ENCODE results near the gene SLC25A10. TPM values are rescaled to one million over a fixed set of nuclear protein-coding genes. Genes with fewer than 3 reads are reported as not detected.

SLC25A10 gene
- total and polyA plus RNA-seq, 10 of the 15 experiments (the other 5 are each of a cell fraction or from before 2014, with no cell fraction given), result 0.11 to 72.7 (median 22.3) TPM

DNA sequence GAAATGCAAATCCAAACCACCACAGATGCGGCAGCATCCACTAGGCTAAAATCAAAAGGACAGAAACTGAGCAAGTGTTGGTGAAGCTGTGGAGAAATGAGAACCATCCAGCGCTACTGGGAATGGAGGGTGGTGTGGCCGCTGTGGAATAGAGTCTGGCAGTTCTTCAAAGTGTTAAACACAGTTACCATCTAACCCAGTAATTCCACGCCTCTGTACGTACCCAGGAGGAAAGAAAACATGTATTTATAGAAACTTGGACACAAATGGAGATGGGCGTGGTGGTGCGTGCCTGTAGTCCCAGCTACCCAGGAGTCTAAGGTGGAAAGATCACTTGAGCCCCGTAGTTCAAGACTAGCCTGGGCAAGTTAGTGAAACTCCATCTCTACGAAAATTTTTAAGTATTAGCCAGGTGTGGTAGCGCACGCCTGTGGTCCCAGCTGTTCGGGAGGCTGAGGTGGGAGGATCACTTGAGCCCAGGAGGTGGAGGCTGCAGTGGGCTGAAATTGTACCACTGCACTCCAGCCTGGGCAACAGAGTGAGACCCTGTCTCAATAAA, 11.6 kb downstream of the SLC25A10 start:
- BruUV-seq (replicated peaks), result no TSS peak
- ChIA-PET SMC1A (ENCODE audit: uncharacterized antibody, unreplicated experiment) (no interaction called here), CTCF (interaction anchor here (1.2 to 1.4 kb wide), 2 partner anchors 12 to 13 kb away, joined by 3 read pairs; no protein-coding TSS in a partner anchor), POLR2A (interaction anchor here (0.6 kb wide), 1 partner anchor 232 kb away, joined by 4 read pairs; no protein-coding TSS in a partner anchor), RAD21 (ENCODE audit: unreplicated experiment) (no interaction called here)
- TF ChIP-seq, protein P1, sequence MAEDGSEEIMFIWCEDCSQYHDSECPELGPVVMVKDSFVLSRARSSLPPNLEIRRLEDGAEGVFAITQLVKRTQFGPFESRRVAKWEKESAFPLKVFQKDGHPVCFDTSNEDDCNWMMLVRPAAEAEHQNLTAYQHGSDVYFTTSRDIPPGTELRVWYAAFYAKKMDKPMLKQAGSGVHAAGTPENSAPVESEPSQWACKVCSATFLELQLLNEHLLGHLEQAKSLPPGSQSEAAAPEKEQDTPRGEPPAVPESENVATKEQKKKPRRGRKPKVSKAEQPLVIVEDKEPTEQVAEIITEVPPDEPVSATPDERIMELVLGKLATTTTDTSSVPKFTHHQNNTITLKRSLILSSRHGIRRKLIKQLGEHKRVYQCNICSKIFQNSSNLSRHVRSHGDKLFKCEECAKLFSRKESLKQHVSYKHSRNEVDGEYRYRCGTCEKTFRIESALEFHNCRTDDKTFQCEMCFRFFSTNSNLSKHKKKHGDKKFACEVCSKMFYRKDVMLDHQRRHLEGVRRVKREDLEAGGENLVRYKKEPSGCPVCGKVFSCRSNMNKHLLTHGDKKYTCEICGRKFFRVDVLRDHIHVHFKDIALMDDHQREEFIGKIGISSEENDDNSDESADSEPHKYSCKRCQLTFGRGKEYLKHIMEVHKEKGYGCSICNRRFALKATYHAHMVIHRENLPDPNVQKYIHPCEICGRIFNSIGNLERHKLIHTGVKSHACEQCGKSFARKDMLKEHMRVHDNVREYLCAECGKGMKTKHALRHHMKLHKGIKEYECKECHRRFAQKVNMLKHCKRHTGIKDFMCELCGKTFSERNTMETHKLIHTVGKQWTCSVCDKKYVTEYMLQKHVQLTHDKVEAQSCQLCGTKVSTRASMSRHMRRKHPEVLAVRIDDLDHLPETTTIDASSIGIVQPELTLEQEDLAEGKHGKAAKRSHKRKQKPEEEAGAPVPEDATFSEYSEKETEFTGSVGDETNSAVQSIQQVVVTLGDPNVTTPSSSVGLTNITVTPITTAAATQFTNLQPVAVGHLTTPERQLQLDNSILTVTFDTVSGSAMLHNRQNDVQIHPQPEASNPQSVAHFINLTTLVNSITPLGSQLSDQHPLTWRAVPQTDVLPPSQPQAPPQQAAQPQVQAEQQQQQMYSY (CRISPR knock-in tag; IDR thresholded peaks at IDR 0.05), result no peak
- TF ChIP-seq NR2C2 (IDR thresholded peaks at IDR 0.05; ENCODE audit: borderline replicate concordance, control insufficient read depth, insufficient read length, low read depth) (no peak), RFX5 (IDR thresholded peaks at IDR 0.05; ENCODE audit: low read depth, low read length) (no peak), LARP7 (IDR thresholded peaks at IDR 0.05) (no peak), PAX5 (IDR thresholded peaks at IDR 0.05; ENCODE audit: borderline replicate concordance, low read depth, low read length) (no peak), MYC (IDR thresholded peaks at IDR 0.05; ENCODE audit: insufficient read depth, insufficient read length, insufficient replicate concordance, low read length, severe bottlenecking) (no peak)
- TF ChIP-seq, protein P2, sequence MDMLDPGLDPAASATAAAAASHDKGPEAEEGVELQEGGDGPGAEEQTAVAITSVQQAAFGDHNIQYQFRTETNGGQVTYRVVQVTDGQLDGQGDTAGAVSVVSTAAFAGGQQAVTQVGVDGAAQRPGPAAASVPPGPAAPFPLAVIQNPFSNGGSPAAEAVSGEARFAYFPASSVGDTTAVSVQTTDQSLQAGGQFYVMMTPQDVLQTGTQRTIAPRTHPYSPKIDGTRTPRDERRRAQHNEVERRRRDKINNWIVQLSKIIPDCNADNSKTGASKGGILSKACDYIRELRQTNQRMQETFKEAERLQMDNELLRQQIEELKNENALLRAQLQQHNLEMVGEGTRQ (IDR thresholded peaks at IDR 0.05; ENCODE audit: borderline replicate concordance, low read depth, low read length), result no peak
- TF ChIP-seq, protein P3, sequence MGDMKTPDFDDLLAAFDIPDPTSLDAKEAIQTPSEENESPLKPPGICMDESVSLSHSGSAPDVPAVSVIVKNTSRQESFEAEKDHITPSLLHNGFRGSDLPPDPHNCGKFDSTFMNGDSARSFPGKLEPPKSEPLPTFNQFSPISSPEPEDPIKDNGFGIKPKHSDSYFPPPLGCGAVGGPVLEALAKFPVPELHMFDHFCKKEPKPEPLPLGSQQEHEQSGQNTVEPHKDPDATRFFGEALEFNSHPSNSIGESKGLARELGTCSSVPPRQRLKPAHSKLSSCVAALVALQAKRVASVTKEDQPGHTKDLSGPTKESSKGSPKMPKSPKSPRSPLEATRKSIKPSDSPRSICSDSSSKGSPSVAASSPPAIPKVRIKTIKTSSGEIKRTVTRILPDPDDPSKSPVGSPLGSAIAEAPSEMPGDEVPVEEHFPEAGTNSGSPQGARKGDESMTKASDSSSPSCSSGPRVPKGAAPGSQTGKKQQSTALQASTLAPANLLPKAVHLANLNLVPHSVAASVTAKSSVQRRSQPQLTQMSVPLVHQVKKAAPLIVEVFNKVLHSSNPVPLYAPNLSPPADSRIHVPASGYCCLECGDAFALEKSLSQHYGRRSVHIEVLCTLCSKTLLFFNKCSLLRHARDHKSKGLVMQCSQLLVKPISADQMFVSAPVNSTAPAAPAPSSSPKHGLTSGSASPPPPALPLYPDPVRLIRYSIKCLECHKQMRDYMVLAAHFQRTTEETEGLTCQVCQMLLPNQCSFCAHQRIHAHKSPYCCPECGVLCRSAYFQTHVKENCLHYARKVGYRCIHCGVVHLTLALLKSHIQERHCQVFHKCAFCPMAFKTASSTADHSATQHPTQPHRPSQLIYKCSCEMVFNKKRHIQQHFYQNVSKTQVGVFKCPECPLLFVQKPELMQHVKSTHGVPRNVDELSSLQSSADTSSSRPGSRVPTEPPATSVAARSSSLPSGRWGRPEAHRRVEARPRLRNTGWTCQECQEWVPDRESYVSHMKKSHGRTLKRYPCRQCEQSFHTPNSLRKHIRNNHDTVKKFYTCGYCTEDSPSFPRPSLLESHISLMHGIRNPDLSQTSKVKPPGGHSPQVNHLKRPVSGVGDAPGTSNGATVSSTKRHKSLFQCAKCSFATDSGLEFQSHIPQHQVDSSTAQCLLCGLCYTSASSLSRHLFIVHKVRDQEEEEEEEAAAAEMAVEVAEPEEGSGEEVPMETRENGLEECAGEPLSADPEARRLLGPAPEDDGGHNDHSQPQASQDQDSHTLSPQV (IDR thresholded peaks at IDR 0.05), result no peak
- Histone ChIP-seq H3K79me2 (ENCODE audit: control insufficient read depth, insufficient read depth, low read length) (no peaks in the 10 kb centered on the region), H3K9me3 (replicated peaks; ENCODE audit: control insufficient read depth, insufficient read depth, low read length) (no peaks in the 10 kb centered on the region), H3K9ac (ENCODE audit: control insufficient read depth, insufficient read depth, low read length) (no peak overlapping the region), H3K4me3 (no peak overlapping the region), H3K27me3 (replicated peaks in 1 of 2; ENCODE audit: control insufficient read depth in 2 of 2, insufficient read depth in 2 of 2, low read length in 1 of 2) (no peaks in the 10 kb centered on the region), H3K36me3 (ENCODE audit: control insufficient read depth in 2 of 2, insufficient read depth in 2 of 2, low read length in 1 of 2) (peaks cover 0 to 2% of the 10 kb centered on the region in 2 experiments; a peak in 2 of 4 replicates), H3K27ac (ENCODE audit: control insufficient read depth, insufficient read depth) (no peak overlapping the region), H3K4me2 (ENCODE audit: control insufficient read depth, insufficient read depth) (no peak overlapping the region), H4K20me1 (ENCODE audit: control insufficient read depth, insufficient read depth) (no peaks in the 10 kb centered on the region), H2AFZ (ENCODE audit: control insufficient read depth, low read depth, low read length) (no peak overlapping the region), H3K4me1 (ENCODE audit: control insufficient read depth, insufficient read depth, low read length) (no peaks in the 10 kb centered on the region; the same call in 1 of the 2 replicates)
- DNase-seq (ENCODE audit: low read depth, low spot score) (no peak), FAIRE-seq (no peak), ATAC-seq (no peak; the same call in 2 of the 3 replicates)
- intact Hi-C loops (cut with micrococcal nuclease; ENCODE audit: unreplicated experiment) (no loop called here), in situ Hi-C loops (cut with MboI) (no loop called here)
- 50% methylated on average over 12 of the region's 12 CpGs for WGBS (ENCODE audit: insufficient coverage, insufficient replicate concordance, low lambda C conversion rate, missing lambda C conversion rate)

Data from GM12878 (cell line).